Loucy (cell line): ENCODE data around the gene FNDC3A.

ENCODE experiments used
- H2AFZ ChIP-seq: fragments of 200-600 bp; sonication (generic); 2 replicates; pipeline ENCODE4 v1.6.0; 2016; ENCODE audit warnings: antibody characterized with exemption, mild to moderate bottlenecking, low read length, moderate library complexity
- H3F3A ChIP-seq: fragments of 200-600 bp; 2 replicates; pipeline ENCODE4 v1.6.0; 2016; ENCODE audit warnings: antibody characterized with exemption, low read depth, mild to moderate bottlenecking
- H3K27me3 ChIP-seq: fragments of 200-600 bp; sonication (generic); 2 replicates; pipeline ENCODE4 v1.6.1; 2014; ENCODE audit warnings: low read length, mild to moderate bottlenecking; ENCODE audit not compliant: insufficient read depth, poor library complexity, severe bottlenecking
- H3K36me3 ChIP-seq: fragments of 200-600 bp; sonication (generic); 2 replicates; pipeline ENCODE4 v1.6.1; 2016; ENCODE audit warnings: low read length; ENCODE audit not compliant: insufficient read depth
- H3K4me1 ChIP-seq: fragments of 200-600 bp; sonication (generic); 2 replicates; pipeline ENCODE4 v1.5.1; 2014; ENCODE audit warnings: low read length, mild to moderate bottlenecking; ENCODE audit not compliant: insufficient read depth, poor library complexity, severe bottlenecking
- H3K4me2 ChIP-seq: fragments of 200-600 bp; sonication (generic); 2 replicates; pipeline ENCODE4 v1.6.0; 2014; ENCODE audit warnings: antibody characterized with exemption, low read length, low read depth, mild to moderate bottlenecking; ENCODE audit not compliant: poor library complexity, severe bottlenecking
- H3K4me3 ChIP-seq: fragments of 200-600 bp; sonication (generic); 2 replicates; pipeline ENCODE4 v1.5.1; 2014; ENCODE audit warnings: low read length, mild to moderate bottlenecking, mixed read lengths; ENCODE audit not compliant: poor library complexity, severe bottlenecking
- H3K79me2 ChIP-seq: fragments of 200-600 bp; sonication (generic); 2 replicates; pipeline ENCODE4 v1.6.1; 2014; ENCODE audit warnings: low read length; ENCODE audit not compliant: insufficient read depth
- H3K9ac ChIP-seq: fragments of 200-600 bp; sonication (generic); 2 replicates; pipeline ENCODE4 v1.6.0; 2014; ENCODE audit warnings: mild to moderate bottlenecking, low read depth, low read length, moderate library complexity; ENCODE audit not compliant: poor library complexity, severe bottlenecking
- H3K9me2 ChIP-seq: fragments of 200-600 bp; sonication (generic); replicated peaks from 2 replicates; pipeline ENCODE4 v1.6.1; 2016; ENCODE audit warnings: low read depth, low read length, mixed read lengths
- H3K9me3 ChIP-seq: fragments of 200-600 bp; sonication (generic); 2 replicates; pipeline ENCODE4 v1.6.1; 2014; ENCODE audit warnings: mild to moderate bottlenecking, antibody characterized with exemption, low read length, low read depth; ENCODE audit not compliant: insufficient read depth
- H4K20me1 ChIP-seq: fragments of 200-600 bp; sonication (generic); 2 replicates; pipeline ENCODE4 v1.6.0; 2014; ENCODE audit warnings: antibody characterized with exemption, low read length, mild to moderate bottlenecking; ENCODE audit not compliant: insufficient read depth, poor library complexity, severe bottlenecking
- CTCF ChIP-seq: fragments of 200-600 bp; sonication (generic); conservative IDR thresholded peaks from 2 replicates; pipeline ENCODE4 v1.5.1; 2014; ENCODE audit warnings: mild to moderate bottlenecking, antibody characterized with exemption, low read length
- EZH2phosphoT487 ChIP-seq: fragments of 200-600 bp; IDR thresholded peaks from 2 replicates; pipeline ENCODE4 v1.6.1; 2018; ENCODE audit warnings: antibody characterized with exemption, mild to moderate bottlenecking, moderate library complexity, borderline replicate concordance

Gene FNDC3A

GRCh38 chr13:49086722-49087121, 111.0 kb downstream of the FNDC3A start:
- Histone ChIP-seq H2AFZ (no peak overlapping the region), H3K4me1 (no peaks in the 10 kb centered on the region), H3F3A (no peaks in the 10 kb centered on the region), H3K9me2 (no peaks in the 10 kb centered on the region), H3K27me3 (no peaks in the 10 kb centered on the region), H4K20me1 (no peaks in the 10 kb centered on the region), H3K9me3 (no peaks in the 10 kb centered on the region), H3K4me3 (no peak overlapping the region), H3K79me2 (no peaks in the 10 kb centered on the region), H3K4me2 (no peak overlapping the region), H3K9ac (no peak overlapping the region), H3K36me3 (peaks cover 8% of the 10 kb centered on the region; the same call in 1 of the 2 replicates)
- TF ChIP-seq EZH2phosphoT487 (no peak), CTCF (no peak)

- Histone ChIP-seq H3K9me2 (no peaks in the 10 kb centered on the region), H3K9ac (no peak overlapping the region), H3K36me3 (no peaks in the 10 kb centered on the region), H3K9me3 (no peaks in the 10 kb centered on the region), H4K20me1 (no peaks in the 10 kb centered on the region), H3K4me1 (no peaks in the 10 kb centered on the region), H3K79me2 (no peaks in the 10 kb centered on the region), H3F3A (no peaks in the 10 kb centered on the region), H3K27me3 (no peaks in the 10 kb centered on the region), H3K4me2 (no peak overlapping the region), H3K4me3 (no peak overlapping the region), H2AFZ (no peak overlapping the region)
- no peak for TF ChIP-seq CTCF
- TF ChIP-seq EZH2phosphoT487, result no peak
Measured at GRCh38 chr13:49093376-49093775, 117.7 kb downstream of the FNDC3A start.

- no peaks in the 10 kb centered on the region for H3K79me2 ChIP-seq
- H3K36me3 ChIP-seq, result no peaks in the 10 kb centered on the region
- no peak for TF ChIP-seq EZH2phosphoT487
- TF ChIP-seq CTCF, result no peak
- no peaks in the 10 kb centered on the region for H3K9me3 ChIP-seq
- no peak overlapping the region for H3K4me2 ChIP-seq
- H3F3A ChIP-seq, result no peaks in the 10 kb centered on the region
- no peak overlapping the region for H2AFZ ChIP-seq
- no peak overlapping the region for H3K4me3 ChIP-seq
- H3K27me3 ChIP-seq, result no peaks in the 10 kb centered on the region
- H3K4me1 ChIP-seq, result no peaks in the 10 kb centered on the region
- no peak overlapping the region for H3K9ac ChIP-seq
- H4K20me1 ChIP-seq, result no peaks in the 10 kb centered on the region
- no peaks in the 10 kb centered on the region for H3K9me2 ChIP-seq
Measured at GRCh38 chr13:49097374-49097773, 121.7 kb downstream of the FNDC3A start.
